SU-DHL-6 (cell line): ENCODE data around the gene SLC23A2.

Experiments
- H2AFZ ChIP-seq: fragments of 200-600 bp; sonication (generic); 2 replicates; pipeline ENCODE4 v1.6.1; 2014; ENCODE audit warnings: low read depth, mild to moderate bottlenecking, moderate library complexity, mixed read lengths, antibody characterized with exemption, low read length; ENCODE audit not compliant: severe bottlenecking
- H3F3A ChIP-seq: fragments of 200-600 bp; shearing (Covaris generic); 2 replicates; pipeline ENCODE4 v1.6.0; 2016; ENCODE audit warnings: antibody characterized with exemption, mild to moderate bottlenecking; ENCODE audit not compliant: insufficient read depth
- H3K27ac ChIP-seq: fragments of 200-600 bp; sonication (generic); 2 replicates; pipeline ENCODE4 v1.5.1; 2016; ENCODE audit warnings: low read depth, mild to moderate bottlenecking, low read length, moderate library complexity, mixed read lengths
- H3K27me3 ChIP-seq: fragments of 200-600 bp; sonication (generic), shearing (Covaris generic); 2 replicates; pipeline ENCODE4 v1.6.0; 2014; ENCODE audit warnings: mild to moderate bottlenecking, low read length
- H3K36me3 ChIP-seq: fragments of 200-600 bp; sonication (generic); 2 replicates; pipeline ENCODE4 v1.6.1; 2014; ENCODE audit warnings: mild to moderate bottlenecking, low read length, mixed read lengths
- H3K4me2 ChIP-seq: fragments of 300-600, 200-600 bp; shearing (Covaris generic), sonication (generic); 2 replicates; pipeline ENCODE4 v1.6.0; 2014; ENCODE audit warnings: low read length, low read depth, mild to moderate bottlenecking; ENCODE audit not compliant: poor library complexity, severe bottlenecking
- H3K4me3 ChIP-seq: fragments of 200-600 bp; sonication (generic); 2 replicates; pipeline ENCODE4 v1.5.1; 2014; ENCODE audit warnings: antibody characterized with exemption, low read length, mild to moderate bottlenecking, mixed read lengths; ENCODE audit not compliant: insufficient read depth, poor library complexity, severe bottlenecking
- H3K79me2 ChIP-seq: fragments of 200-600 bp; sonication (generic); 2 replicates; pipeline ENCODE4 v1.6.1; 2014; ENCODE audit warnings: mild to moderate bottlenecking, low read length, moderate library complexity; ENCODE audit not compliant: insufficient read depth
- H3K9ac ChIP-seq: fragments of 200-600 bp; sonication (generic); 2 replicates; pipeline ENCODE4 v1.7.0; 2014; ENCODE audit warnings: mild to moderate bottlenecking, low read length
- H3K9me2 ChIP-seq: fragments of 200-600 bp; sonication (generic); replicated peaks from 2 replicates; pipeline ENCODE4 v1.6.1; 2014; ENCODE audit warnings: low read length; ENCODE audit not compliant: insufficient read depth
- H3K9me3 ChIP-seq: fragments of 200-600 bp; sonication (generic); 2 replicates; pipeline ENCODE4 v1.6.1; 2014; ENCODE audit warnings: low read length, mixed read lengths; ENCODE audit not compliant: insufficient read depth
- H4K20me1 ChIP-seq: fragments of 200-600 bp; sonication (generic); 2 replicates; pipeline ENCODE4 v1.6.1; 2014; ENCODE audit warnings: low read depth, mild to moderate bottlenecking, antibody characterized with exemption, low read length, moderate library complexity, mixed read lengths
- CTCF ChIP-seq: fragments of 200-600 bp; sonication (generic); IDR thresholded peaks from one replicate; pipeline ENCODE4 v1.5.1; 2017; ENCODE audit warnings: antibody characterized with exemption, mild to moderate bottlenecking, low read length, moderate library complexity; ENCODE audit not compliant: insufficient read depth, poor library complexity, severe bottlenecking
- EZH2phosphoT487 ChIP-seq: fragments of 200-600 bp; sonication (generic), shearing (Covaris generic); conservative IDR thresholded peaks from 2 replicates; pipeline ENCODE4 v1.6.1; 2018; ENCODE audit warnings: mild to moderate bottlenecking, antibody characterized with exemption, low read length, moderate library complexity, mixed read lengths

Gene SLC23A2

GRCh38 chr20:4846821-4847220 lies 154.5 kb downstream of the SLC23A2 start:
- H3K27me3 ChIP-seq = no peaks in the 10 kb centered on the region
- H3K9me3 ChIP-seq = no peaks in the 10 kb centered on the region
- no peak overlapping the region for H2AFZ ChIP-seq
- H3K79me2 ChIP-seq = no peaks in the 10 kb centered on the region
- no peaks in the 10 kb centered on the region for H4K20me1 ChIP-seq
- no peaks in the 10 kb centered on the region for H3K9me2 ChIP-seq
- no peak overlapping the region for H3K9ac ChIP-seq
- no peak overlapping the region for H3K27ac ChIP-seq
- peaks cover 4% of the 10 kb centered on the region; the same call in 1 of the 2 replicates for H3F3A ChIP-seq
- no peaks in the 10 kb centered on the region for H3K36me3 ChIP-seq
- H3K4me2 ChIP-seq = no peak overlapping the region
- no peak for TF ChIP-seq EZH2phosphoT487
- TF ChIP-seq CTCF = no peak
- no peak overlapping the region for H3K4me3 ChIP-seq

DNA sequence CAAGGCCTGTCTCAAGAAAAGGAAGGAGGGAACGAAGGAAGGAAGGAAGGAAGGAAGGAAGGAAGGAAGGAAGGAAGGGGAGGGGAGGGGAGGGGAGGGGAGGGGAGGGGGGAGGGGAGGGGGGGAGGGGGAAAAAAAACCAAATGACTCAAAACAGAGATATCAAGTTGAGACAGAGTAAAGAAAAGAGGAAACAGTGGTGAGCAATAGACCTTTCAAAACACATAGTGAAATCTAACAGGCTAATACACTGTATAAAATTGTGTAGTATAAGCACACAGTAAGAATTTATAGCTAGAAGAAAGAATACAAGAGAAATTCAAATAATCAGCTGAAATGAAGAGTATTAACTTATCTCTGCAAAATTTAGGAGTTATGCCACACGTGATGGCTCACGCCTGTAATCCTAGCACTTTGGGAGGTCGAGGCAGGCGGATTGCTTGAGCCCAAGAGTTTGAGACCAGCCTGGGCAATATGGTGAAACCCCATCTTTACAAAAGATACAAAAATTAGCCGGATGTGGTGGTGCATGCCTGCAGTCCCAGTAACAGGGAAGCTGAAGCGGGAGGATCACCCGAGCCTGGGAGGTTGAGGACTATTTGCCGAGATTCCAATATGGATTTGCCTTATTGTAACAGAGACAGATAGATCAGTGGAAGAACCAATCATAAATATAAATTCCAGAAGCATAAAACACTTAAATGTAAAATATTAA lies 156.4 kb downstream of the SLC23A2 start:
- H4K20me1 ChIP-seq = no peaks in the 10 kb centered on the region
- H3K36me3 ChIP-seq = no peaks in the 10 kb centered on the region
- TF ChIP-seq EZH2phosphoT487 (no peak), CTCF (no peak)
- no peaks in the 10 kb centered on the region for H3K9me3 ChIP-seq
- no peak overlapping the region for H2AFZ ChIP-seq
- H3K79me2 ChIP-seq = no peaks in the 10 kb centered on the region
- no peak overlapping the region for H3K27ac ChIP-seq
- H3K9ac ChIP-seq = no peak overlapping the region
- no peaks in the 10 kb centered on the region for H3K9me2 ChIP-seq
- no peak overlapping the region for H3K4me2 ChIP-seq
- H3K27me3 ChIP-seq = no peaks in the 10 kb centered on the region
- peaks cover 4% of the 10 kb centered on the region; the same call in 1 of the 2 replicates for H3F3A ChIP-seq
- no peak overlapping the region for H3K4me3 ChIP-seq

- Histone ChIP-seq H3K27ac (no peak overlapping the region), H3F3A (no peaks in the 10 kb centered on the region), H3K79me2 (no peaks in the 10 kb centered on the region), H3K9me2 (no peaks in the 10 kb centered on the region), H3K27me3 (no peaks in the 10 kb centered on the region), H3K9me3 (no peaks in the 10 kb centered on the region), H3K36me3 (no peaks in the 10 kb centered on the region), H4K20me1 (no peaks in the 10 kb centered on the region), H3K9ac (no peak overlapping the region), H3K4me3 (no peak overlapping the region), H3K4me2 (no peak overlapping the region), H2AFZ (no peak overlapping the region)
- TF ChIP-seq EZH2phosphoT487 (no peak), CTCF (no peak)
Measured at GRCh38 chr20:4844325-4844724, 157.0 kb downstream of the SLC23A2 start.
